Left lung (tissue), 14 donors: ENCODE measurements around the gene MMP27. TPM values are rescaled to one million over a fixed set of nuclear protein-coding genes. Genes with fewer than 3 reads are reported as not detected.
"Not testable (repeated sequence)": the region's sequence is repeated elsewhere in the genome, so short reads cannot be mapped to it uniquely, and the experiment has no call there.

Experiments used
- ATAC-seq: fragments of 200-7000 bp; cut with Tn5 transposase; one replicate; pipeline ENCODE4 v1.9.1; 2020; ENCODE audit warnings: moderate library complexity
- DNase-seq, 4 donors: peaks; one replicate each; pipeline ENCODE4 v3.0.0-alpha.2; 2013 to 2020
- H3K27ac ChIP-seq, 2 donors: fragments of 200-600 bp; sonication (generic) in 1 of 2; one replicate each; pipeline versions ENCODE4 v1.5.0 to v1.8.0; 2020 to 2021
- H3K27me3 ChIP-seq, 2 donors: fragments of 200-600 bp; sonication (generic) in 1 of 2; one replicate each; pipeline versions ENCODE4 v1.5.0 to v1.8.0; 2020 to 2021
- H3K36me3 ChIP-seq, 2 donors: fragments of 200-600 bp; sonication (generic) in 1 of 2; one replicate each; pipeline versions ENCODE4 v1.5.0 to v1.8.0; 2020 to 2021
- H3K4me1 ChIP-seq, 2 donors: fragments of 200-600 bp; one replicate each; pipeline ENCODE4 v1.8.0; 2021
- H3K4me3 ChIP-seq, 2 donors: fragments of 200-600 bp; sonication (generic) in 1 of 2; one replicate each; pipeline versions ENCODE4 v1.5.0 to v1.8.0; 2020 to 2021; ENCODE audit warnings: mild to moderate bottlenecking in 1 of 2
- H3K9me3 ChIP-seq, 2 donors: fragments of 200-600 bp; sonication (generic) in 1 of 2; one replicate each; pipeline versions ENCODE4 v1.5.0 to v1.8.0; 2020 to 2021
- intact Hi-C, 2 donors: fragments of 100-400 bp; cut with DNase I; formaldehyde crosslinking; loops; one replicate each; pipeline versions ENCODE4 v1.11.2 to v1.14.2; 2022
- long read RNA-seq, 12 donors: library from polyadenylated mRNA in 2 of 12; unstranded in 2 of 12; transcript quantifications; one replicate each; pipeline ENCODE4 v2.0.0 and lab custom pipeline, GENCODE V29; 2019 to 2026
- polyA plus RNA-seq, 6 donors: library from polyadenylated mRNA; unstranded; fragments of 120-200 nt; gene quantifications; one replicate each; pipeline ENCODE4 v1.2.1, GENCODE V29; 2013; ENCODE audit not compliant: insufficient read length in 6 of 6
- total RNA-seq, 2 donors: library from RNA; stranded (reverse); fragmentation: NEBNext Ultra II Directional; extraction: Animal tissue kit (Norgen Biotek cat#: 25700); gene quantifications; one replicate each; pipeline ENCODE4 v1.2.1, GENCODE V29; 2021
- TF ChIP-seq, protein P1 (sequence below), 2 donors: fragments of 200-600 bp; sonication (generic) in 1 of 2; IDR thresholded peaks; one replicate each; pipeline versions ENCODE4 v1.5.0 to v1.8.0; 2021; ENCODE audit warnings: antibody characterized with exemption in 2 of 2
- donor health status: DM: no; HTN: yes; CAD: no.
- donor health status: DM: no; HTN: no; CAD: no.

The MMP27 gene, protein sequence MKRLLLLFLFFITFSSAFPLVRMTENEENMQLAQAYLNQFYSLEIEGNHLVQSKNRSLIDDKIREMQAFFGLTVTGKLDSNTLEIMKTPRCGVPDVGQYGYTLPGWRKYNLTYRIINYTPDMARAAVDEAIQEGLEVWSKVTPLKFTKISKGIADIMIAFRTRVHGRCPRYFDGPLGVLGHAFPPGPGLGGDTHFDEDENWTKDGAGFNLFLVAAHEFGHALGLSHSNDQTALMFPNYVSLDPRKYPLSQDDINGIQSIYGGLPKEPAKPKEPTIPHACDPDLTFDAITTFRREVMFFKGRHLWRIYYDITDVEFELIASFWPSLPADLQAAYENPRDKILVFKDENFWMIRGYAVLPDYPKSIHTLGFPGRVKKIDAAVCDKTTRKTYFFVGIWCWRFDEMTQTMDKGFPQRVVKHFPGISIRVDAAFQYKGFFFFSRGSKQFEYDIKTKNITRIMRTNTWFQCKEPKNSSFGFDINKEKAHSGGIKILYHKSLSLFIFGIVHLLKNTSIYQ
- total RNA-seq (not detected), polyA plus RNA-seq (not detected)
- long read RNA-seq, donor 1 = 0 reads
- long read RNA-seq, donor 2 = 0 reads
- long read RNA-seq, donor 3 = 0 reads
- long read RNA-seq, donor 4 = 0 reads
- long read RNA-seq, donor 5 = 0 reads
- long read RNA-seq, donor 6 = 0 reads
- long read RNA-seq, donor 7 = 0 reads
- long read RNA-seq, donor 8 = 0 reads
- long read RNA-seq, donor 9 = 0 reads
- long read RNA-seq, donor 10 = 0 reads
- long read RNA-seq, donor 11 = 0 reads
- long read RNA-seq, donor 12 = 0 reads

DNA sequence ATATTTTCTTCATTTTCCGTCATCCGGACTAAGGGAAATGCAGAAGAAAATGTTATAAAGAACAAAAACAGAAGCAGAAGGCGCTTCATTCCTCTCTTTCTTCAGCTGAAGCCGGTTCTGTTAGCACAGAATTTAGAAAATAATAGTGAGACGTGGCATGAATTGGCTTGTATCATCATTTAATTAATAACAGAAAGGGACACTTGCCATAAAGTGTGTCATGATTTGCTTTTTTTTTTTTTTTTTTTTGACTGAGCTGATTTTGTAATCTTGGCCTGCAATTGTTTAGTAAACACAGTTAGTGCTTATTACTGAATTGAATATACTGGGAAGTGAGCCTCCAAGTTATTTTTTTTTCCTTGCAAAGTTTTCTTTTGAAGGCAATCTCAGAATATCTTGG lies at the start of gene MMP27:
Gene MMP27 (minus strand): TSS at position 144 of the 400 bp plus-strand sequence. CDS start 55 bp downstream, at position 89.
- no peak within 1 kb of the TSS for H3K4me3 ChIP-seq
- ATAC-seq (no peak), DNase-seq (no peak)
- no peaks in the 10 kb centered on the region for H3K36me3 ChIP-seq
- H3K27me3 ChIP-seq = no peaks in the 10 kb centered on the region
- no peak within 1 kb of the TSS for H3K27ac ChIP-seq
- intact Hi-C loops = no loop called here
- TF ChIP-seq, protein P1, sequence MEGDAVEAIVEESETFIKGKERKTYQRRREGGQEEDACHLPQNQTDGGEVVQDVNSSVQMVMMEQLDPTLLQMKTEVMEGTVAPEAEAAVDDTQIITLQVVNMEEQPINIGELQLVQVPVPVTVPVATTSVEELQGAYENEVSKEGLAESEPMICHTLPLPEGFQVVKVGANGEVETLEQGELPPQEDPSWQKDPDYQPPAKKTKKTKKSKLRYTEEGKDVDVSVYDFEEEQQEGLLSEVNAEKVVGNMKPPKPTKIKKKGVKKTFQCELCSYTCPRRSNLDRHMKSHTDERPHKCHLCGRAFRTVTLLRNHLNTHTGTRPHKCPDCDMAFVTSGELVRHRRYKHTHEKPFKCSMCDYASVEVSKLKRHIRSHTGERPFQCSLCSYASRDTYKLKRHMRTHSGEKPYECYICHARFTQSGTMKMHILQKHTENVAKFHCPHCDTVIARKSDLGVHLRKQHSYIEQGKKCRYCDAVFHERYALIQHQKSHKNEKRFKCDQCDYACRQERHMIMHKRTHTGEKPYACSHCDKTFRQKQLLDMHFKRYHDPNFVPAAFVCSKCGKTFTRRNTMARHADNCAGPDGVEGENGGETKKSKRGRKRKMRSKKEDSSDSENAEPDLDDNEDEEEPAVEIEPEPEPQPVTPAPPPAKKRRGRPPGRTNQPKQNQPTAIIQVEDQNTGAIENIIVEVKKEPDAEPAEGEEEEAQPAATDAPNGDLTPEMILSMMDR (IDR thresholded peaks at IDR 0.05) = no peak
- no peaks in the 10 kb centered on the region for H3K9me3 ChIP-seq
- H3K4me1 ChIP-seq = peaks cover 0 to 13% of the 10 kb centered on the region in 2 donors

DNA sequence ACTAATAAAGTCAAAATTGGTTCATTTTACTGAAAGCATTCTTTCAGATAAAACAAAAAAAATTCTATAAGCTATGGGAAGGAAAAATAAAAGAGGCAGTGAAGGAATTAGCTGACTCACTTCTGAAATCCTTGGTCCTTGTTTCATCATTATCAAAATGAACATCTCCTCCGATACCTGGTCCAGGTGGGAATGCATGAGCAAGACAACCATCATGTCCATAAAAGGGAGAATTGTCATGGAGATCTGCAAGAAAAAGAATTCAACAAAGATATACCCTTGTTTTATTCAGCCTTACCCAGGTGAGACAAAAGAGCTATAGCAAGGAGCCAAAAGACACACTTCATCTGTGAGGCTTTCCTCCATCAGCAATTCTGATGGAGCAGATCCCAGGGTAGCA lies 47.7 kb upstream of the MMP27 start:
- no peak overlapping the region for H3K27ac ChIP-seq
- intact Hi-C loops = no loop called here
- H3K36me3 ChIP-seq = no peaks in the 10 kb centered on the region
- no peaks in the 10 kb centered on the region for H3K9me3 ChIP-seq
- DNase-seq (no peak), ATAC-seq (no peak)
- no peak overlapping the region for H3K4me3 ChIP-seq
- peaks cover 0 to 6% of the 10 kb centered on the region in 2 donors for H3K4me1 ChIP-seq
- H3K27me3 ChIP-seq = peaks cover 0 to 49% of the 10 kb centered on the region in 2 donors
- TF ChIP-seq, protein P1 (IDR thresholded peaks at IDR 0.05) = no peak

DNA sequence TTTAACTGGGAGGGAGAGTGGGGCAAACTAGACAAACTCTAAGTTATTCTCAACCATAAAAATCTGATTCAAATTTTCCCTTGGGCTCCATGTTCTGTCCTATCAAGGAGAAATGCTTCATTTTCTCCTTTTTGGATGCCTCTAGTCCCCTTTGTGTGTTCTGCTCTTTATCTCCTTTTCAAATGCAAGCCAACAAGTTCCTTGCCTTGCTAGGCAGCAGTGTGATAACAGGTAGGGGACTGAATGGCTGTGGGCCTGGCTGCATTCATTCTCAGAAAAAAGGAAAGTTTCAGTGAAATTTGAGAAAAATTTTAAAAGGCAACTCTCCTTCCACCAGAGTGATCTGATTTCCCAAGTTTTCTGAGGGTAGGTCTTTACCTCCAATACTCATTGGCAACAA lies 46.1 kb upstream of the MMP27 start:
- no peak for ATAC-seq
- intact Hi-C loops = no loop called here
- TF ChIP-seq, protein P1 (IDR thresholded peaks at IDR 0.05) = no peak

DNA sequence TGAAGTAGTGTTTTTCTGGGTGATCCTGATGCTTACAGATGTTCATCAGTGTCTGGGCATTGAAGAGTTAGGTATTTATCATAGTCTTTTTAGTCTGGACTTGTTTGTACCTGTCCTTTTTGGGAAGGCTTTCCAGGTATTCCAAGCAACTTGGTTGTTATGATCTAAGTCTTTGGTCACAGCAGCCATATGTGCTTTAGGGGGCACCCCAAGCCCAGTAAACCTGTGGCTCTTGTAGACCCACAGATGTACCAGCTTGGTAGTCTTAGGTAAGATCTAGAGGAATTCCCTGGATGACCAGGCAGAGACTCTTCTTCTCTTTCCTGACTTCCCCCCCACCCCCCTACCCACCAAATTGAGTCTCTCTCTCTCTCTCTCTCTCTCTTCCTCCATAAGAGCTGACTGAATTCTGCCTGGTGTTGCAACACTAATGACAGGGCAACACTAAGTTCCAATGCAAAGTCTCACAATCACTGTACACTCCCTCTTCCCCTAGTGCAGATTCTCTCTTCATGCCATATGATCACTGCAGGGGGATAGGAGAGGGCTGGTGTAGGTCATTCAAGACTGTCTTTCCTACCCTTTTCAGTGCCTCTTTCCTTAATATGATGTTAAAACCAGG lies 43.6 kb upstream of the MMP27 start:
- TF ChIP-seq, protein P1 (IDR thresholded peaks at IDR 0.05) = no peak
- Histone ChIP-seq H3K27me3 (peaks cover 0 to 25% of the 10 kb centered on the region in 2 donors), H3K4me3 (no peak overlapping the region), H3K36me3 (no peaks in the 10 kb centered on the region), H3K4me1 (no peaks in the 10 kb centered on the region), H3K27ac (no peak overlapping the region), H3K9me3 (no peaks in the 10 kb centered on the region)
- DNase-seq (no peak), ATAC-seq (no peak)
- intact Hi-C loops = no loop called here

More for the DNA sequence above, 46.1 kb upstream of the MMP27 start:
- DNase-seq = no peak
- Histone ChIP-seq H3K4me3 (no peak overlapping the region), H3K9me3 (no peaks in the 10 kb centered on the region), H3K27me3 (peaks cover 0 to 41% of the 10 kb centered on the region in 2 donors), H3K4me1 (no peaks in the 10 kb centered on the region), H3K36me3 (no peaks in the 10 kb centered on the region), H3K27ac (no peak overlapping the region)

DNA sequence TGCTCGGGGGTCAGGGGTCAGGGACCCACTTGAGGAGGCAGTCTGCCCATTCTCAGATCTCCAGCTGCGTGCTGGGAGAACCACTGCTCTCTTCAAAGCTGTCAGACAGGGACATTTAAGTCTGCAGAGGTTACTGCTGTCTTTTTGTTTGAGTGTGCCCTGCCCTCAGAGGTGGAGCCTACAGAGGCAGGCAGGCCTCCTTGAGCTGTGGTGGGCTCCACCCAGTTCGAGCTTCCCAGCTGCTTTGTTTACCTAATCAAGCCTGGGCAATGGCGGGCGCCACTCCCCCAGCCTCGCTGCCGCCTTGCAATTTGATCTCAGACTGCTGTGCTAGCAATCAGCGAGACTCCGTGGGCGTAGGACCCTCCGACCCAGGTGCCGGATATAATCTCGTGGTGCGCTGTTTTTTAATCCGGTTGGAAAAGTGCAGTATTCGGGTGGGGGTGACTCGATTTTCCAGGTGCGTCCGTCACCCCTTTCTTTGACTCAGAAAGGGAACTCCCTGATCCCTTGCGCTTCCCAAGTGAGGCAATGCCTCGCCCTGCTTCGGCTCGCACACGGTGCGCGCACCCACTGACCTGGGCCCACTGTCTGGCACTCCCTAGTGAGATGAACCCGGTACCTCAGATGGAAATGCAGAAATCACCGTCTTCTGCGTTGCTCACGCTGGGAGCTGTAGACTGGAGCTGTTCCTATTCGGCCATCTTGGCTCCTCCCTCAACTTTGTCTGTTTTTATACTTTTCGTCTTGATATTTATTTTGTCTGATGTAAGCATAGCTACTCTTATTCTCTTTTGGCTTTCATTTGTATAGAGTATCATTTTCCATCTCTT lies 41.4 kb upstream of the MMP27 start:
- peak in 1 of 4 donors; percentile 25 for DNase-seq
- H3K9me3 ChIP-seq, H3K4me1 ChIP-seq, H3K27ac ChIP-seq, ATAC-seq, H3K4me3 ChIP-seq, intact Hi-C loops, H3K36me3 ChIP-seq: not testable (repeated sequence)
- peaks cover 0 to 12% of the 10 kb centered on the region in 2 donors for H3K27me3 ChIP-seq
